NCI-H2171 treated with DMSO at 0.1 percent for 48 hours (cell line): ENCODE results near the gene MEX3B.
"Not testable (repeated sequence)": the region's sequence is repeated elsewhere in the genome, so short reads cannot be mapped to it uniquely, and the experiment has no call there.

Source experiments
- DNase-seq: peaks from one replicate; lab custom pipeline; 2025; lab: John Stamatoyannopoulos, UW

Gene MEX3B

DNA sequence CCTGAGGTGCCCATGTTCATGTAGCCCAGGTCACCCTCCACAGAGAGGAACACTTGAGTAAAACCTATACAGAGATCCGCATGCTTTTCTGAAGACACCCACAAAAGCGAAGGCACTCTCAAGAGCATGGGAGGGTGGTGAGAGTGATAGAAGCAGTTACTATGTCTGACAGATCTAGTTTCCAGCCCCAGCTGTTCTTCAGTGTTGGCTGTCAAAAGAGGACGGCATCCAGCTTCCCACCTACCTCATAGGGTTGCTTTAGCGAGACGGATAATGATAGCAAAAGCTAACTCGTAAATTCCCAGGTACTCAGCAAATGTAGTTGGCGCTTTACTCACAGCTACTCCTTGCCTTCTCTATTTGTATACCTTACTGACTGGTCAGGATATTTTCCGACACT lies 3.0 kb upstream of the MEX3B start:
- DNase-seq = peak; percentile 32

DNA sequence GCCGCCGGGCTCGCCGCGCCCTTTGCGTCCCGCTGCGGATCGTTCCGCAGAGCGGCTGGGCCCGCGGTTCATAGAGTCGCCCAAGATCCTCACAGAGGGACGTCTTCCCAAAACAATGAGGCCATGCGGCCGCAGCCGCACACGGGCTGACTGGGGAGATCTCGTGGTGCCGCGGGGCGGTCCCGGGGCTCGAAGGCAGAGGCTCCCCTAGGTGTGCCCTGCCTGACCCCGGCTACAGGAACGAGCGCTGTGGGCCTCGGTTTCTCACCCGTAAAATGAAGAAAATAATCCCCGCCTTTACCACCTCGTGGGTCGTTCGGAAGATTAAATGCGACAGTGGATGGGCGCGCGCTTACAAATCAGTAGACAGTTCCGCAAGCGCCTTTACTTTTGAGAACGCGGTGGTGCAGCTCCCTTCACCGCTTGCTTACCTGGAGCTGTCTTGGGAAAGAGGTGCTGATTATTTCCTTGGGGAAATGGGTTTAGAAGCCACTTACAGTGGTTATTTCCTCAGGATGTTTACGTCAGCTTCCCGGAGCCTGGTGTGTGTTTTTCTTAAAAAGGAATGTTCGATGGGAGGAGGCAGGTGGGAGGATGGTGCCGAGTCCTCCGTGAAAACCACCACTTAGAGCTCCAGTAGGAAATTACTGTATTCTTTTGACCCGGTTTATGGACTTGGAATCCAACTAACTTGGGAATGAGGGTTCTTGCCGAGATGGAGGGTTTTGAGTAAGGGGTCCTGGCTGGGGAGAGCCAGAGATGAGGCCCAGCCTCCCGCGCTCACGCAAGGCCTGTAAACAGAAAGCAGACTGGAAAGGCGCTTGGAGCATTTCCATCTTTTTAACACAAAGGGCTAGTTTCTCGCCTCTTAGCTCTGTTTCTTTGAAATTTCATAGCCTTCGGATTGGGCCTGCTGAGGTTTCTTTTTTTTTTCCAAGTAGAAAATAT lies 1.9 kb upstream of the MEX3B start:
- no peak for DNase-seq

DNA sequence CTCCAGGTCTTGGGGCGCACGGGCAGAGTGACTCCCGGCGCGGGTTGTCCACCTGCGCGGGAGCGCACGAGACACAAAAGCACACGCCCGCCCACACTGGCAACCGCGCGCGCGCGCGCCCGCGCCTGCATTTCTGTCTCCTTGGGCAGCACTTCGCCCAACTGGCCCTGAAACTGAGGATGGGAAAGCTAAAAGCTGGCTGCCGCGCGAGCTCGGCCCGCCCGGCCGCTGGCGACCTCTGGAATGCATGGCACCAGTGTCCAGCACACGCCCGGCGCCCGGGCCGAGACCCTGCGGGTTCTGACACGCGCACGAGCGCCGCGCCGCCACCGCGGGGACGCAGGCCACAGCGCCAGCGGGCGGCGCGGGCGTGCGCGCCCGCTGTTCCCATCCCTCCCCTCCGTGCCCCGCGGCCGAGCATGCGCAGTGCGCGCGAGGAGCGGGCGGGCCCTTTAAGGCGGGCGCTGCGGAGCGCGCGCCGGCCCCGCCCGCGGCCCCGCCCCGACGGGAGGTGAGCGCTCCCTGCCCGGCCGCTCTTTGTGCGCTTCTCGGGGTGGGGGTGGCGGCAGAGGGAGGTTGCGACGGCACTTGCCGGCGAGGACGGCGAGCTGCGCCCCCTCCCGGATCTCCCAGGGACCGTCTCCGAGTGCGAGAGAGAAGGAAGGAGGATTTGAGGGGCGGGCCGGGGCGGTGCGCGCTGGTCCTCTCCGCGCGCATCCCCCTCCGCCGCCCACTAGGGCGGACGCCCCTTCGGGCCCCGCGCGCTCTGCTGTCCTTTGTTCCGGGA lies 1.0 kb upstream of the MEX3B start:
- peak; percentile 87 for DNase-seq

DNA sequence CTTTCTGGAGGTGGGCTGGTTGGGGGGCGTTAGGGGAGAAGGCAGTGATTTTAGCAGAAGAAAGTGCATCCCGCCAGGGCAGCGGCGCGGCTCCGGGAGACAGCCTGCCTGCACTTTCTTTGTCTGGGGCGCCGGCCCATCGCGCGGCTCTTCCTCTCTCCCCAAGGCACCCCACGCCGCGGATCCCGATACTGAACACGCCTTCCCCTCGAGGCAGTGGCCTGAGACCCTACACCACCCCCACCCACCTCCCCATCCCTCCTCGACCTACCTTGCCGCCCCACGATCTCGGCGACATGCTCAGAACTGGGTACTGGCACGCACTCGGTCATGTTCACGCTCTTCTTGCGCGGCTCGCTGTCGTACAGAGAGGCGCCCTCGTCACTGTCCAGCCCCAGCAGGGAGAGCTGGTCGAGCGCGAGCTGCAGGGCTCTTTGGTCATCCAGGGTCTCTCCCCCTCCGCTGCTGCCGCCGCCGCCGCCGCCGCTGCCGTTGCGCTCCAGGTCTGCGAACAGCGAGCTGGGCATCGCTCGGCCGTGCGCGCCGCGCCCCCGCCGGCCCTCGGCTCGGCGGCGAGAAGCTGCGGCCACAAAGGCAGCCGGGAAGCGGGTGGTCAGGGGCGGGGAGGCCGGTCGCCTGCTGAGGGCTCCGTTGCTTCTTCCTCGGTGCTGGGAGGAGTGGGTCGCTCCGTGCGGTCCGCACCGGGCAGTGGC lies 483 bp downstream of the MEX3B start:
- DNase-seq = peak; percentile 44

DNA sequence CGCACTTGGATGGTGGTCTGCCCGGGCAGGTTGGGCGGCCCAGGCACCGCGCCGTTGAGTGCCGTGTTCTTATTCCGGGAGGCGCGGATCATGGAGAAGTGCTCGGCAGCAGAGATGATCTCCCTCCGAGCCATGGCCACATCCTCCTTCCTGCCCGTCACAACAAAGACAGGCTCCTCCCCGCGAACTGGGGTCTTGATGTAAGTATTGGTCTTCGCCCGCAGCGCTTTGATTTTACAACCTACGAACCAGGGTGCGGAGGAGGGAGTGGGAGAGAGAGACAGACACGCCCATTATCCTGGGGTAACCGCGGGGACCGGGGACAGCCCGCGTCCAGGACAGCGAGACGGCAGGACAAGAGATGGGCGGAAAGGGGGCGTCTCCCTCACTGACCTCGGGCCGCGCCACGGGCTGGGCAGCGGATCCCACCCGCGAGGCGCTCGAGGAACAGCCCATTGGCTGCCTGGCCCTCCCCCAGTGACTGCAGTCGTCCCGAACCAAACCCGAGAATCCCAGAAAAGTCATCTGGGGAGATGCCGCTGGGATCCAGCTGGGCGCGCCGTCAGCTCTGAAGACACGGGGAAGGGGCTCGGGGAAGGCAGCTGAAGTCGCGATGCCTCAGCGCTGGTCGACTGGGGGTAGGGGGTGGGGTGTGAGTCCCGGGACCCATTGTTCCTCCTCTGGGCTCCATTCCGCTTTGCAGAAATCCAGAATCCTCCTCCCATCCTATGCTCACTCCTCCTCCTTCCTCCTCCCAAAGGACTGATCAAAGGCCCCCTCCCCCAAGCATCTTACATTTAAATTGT lies 1.2 kb downstream of the MEX3B start:
- no peak for DNase-seq

- DNase-seq = no peak
Observed at GRCh38 chr15:82043796-82044372, 1.9 kb downstream of the MEX3B start.

DNA sequence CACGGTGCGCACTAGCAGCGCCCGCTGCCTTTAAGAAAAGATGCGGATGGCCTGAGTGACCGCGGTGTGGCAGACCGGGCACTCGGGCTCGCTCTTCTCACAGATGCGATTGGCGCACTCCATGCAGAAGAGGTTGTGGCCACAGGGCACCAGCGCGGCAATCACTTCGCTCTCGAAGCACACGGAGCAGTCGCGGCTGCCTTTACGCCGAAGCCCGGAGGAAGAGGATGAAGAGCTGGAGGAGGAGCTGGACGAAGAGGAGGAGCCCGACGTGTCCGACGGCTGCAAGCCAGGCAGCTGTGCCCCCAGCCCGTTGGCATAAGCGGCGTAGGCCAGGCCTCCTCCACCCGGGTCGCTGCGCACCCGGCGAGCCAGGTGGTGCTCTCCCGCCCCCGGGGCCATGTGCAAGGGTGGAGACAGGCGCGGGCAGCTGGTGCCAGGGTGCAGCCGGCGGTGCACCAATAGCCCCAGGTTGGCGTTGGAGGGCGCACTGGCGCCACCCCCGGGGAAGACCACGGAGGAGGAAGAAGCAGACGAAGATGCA lies 2.6 kb downstream of the MEX3B start:
- DNase-seq = no peak

- peak; percentile 89 for DNase-seq
Observed at GRCh38 chr15:82040862-82041261, 5.0 kb downstream of the MEX3B start.

GRCh38 chr15:82040390-82040789 lies 5.4 kb downstream of the MEX3B start:
- DNase-seq = no peak

GRCh38 chr15:82039871-82040270 lies 5.9 kb downstream of the MEX3B start:
- DNase-seq = no peak

GRCh38 chr15:82036461-82036860 lies 9.4 kb downstream of the MEX3B start:
- no peak for DNase-seq

DNA sequence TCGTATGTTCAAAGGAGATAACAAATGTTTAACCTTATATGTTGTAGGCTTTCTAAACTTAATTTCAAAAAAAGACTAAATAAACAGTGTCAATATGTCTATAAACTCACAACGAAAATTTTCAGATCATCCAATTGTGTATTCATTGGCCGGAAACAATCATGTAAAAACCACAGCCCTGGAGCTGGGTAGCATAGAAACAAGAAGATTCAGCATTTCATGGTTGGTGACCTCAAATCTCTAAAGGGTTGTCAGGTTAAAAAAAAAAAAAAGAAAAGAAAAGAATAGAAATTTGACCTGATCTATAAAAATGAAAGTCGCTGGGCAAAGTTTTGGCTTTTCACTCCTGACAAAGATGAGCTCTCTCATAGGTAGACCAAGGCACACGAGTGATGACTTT lies 13.9 kb downstream of the MEX3B start:
- DNase-seq = no peak

DNA sequence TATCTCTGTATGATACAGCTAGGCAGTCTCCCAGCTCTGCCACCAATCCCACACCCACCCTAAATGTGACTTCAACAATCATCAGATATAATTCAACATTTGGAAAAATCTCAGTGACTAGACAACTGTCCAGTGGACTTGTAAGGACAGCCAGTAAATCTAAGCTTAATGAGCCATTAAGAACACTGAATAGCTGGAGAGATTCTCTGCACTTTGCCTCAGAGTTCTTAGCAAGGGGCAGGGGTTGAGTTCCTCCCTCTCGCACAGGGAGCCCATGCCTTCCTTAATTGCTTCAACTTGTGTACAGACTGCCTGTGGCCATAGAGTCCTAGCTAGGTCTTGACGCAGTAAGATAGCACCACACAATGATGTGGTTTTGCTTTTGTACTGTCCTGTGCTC lies 15.6 kb downstream of the MEX3B start:
- DNase-seq = no peak

GRCh38 chr15:82028163-82028562 lies 17.7 kb downstream of the MEX3B start:
- not testable (repeated sequence) for DNase-seq

DNA sequence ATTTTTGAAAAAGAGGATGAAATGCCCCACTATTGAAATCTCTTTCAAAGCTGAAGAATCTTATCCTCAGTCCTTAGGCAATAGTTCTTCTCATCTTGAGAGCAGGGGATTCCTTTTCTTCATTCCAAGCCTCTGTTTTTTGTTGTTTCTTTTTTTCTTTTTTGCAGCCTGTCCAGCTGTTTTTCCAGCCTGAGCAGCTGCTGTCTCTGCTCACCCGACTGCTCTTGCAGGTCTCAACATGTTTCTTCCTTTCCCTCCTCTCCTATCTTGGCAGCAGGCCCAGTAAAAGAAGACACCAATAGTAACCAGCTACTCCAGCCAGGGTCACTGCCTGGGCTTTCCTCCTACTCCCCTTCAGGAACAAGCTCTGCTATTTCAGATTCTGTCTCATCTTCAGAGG lies 23.8 kb downstream of the MEX3B start:
- DNase-seq = peak; percentile 95

- peak; percentile 29 for DNase-seq
Observed at GRCh38 chr15:82020625-82021394, 25.0 kb downstream of the MEX3B start.

GRCh38 chr15:82018201-82018600 lies 27.6 kb downstream of the MEX3B start:
- DNase-seq = no peak

DNA sequence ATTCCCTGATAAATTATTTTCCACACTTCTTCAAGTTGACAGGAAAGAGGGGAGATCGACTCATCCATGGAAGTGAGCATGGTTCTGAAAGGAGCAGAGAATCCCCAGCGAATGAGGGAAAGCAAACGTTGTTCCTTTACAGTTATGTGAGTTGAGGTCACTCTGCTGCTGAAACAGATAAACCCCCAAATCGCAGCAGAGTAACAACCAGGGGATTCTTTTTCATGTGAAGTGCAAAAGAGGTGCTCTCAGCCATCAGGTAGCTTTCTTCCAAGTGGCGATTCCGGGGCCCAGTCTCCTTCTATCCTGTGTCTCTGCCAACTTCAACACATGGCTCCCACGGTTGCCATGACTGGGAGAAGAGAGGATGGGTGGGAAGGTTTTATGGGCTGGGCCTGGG lies 28.2 kb downstream of the MEX3B start:
- DNase-seq = no peak

DNA sequence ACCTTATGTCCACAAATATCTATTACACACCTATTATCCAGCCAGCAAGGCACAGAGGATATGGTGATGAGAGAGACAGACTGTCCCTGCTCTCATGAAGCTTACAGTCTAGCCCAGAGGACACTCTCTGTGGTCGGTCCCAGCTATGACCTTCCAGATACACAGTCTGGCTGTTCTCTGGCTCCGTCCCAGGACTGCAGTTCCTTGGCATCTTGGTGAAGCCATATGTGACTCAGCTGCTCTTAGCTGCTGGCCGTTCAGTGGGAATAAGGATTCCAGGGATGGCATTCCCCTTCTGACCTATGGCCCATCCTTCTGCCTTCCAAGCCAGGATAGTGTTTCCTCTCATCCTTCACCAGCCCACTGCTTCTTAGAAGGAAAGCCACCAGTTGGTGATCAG lies 30.8 kb downstream of the MEX3B start:
- no peak for DNase-seq

- DNase-seq = no peak
Observed at GRCh38 chr15:82012908-82013307, 32.9 kb downstream of the MEX3B start.
